HAP-1 (cell line): ENCODE measurements around the gene SLC26A1.

Source experiments
- DNase-seq, 2 experiments: peaks; one replicate each; pipeline ENCODE4 v3.0.0-alpha.2; 2016 to 2020; ENCODE audit warnings: low spot score in 2 of 2
- H3K27me3 ChIP-seq: fragments of 250-450 bp; sonication (Bioruptor Pico); 2 replicates; pipeline ENCODE4 v1.5.1; 2020; ENCODE audit warnings: low read depth, mild to moderate bottlenecking, moderate library complexity
- H3K36me3 ChIP-seq: fragments of 250-450 bp; sonication (Bioruptor Pico); replicated peaks from 2 replicates; pipeline ENCODE4 v1.5.1; 2020; ENCODE audit warnings: mild to moderate bottlenecking
- H3K4me1 ChIP-seq: fragments of 250-450 bp; sonication (Bioruptor Pico); 2 replicates; pipeline ENCODE4 v1.5.1; 2020; ENCODE audit warnings: mild to moderate bottlenecking
- H3K4me3 ChIP-seq: fragments of 250-450 bp; sonication (Bioruptor Pico); 2 replicates; pipeline ENCODE4 v1.5.1; 2020; ENCODE audit warnings: mild to moderate bottlenecking, moderate library complexity
- H3K9me3 ChIP-seq: fragments of 250-450 bp; sonication (Bioruptor Pico); 2 replicates; pipeline ENCODE4 v1.5.1; 2020; ENCODE audit warnings: mild to moderate bottlenecking, moderate library complexity
- in situ Hi-C: fragments of 300-500 bp; cut with MboI; formaldehyde crosslinking; loops from 3 replicates; pipeline ENCODE4 v1.14.3; 2020; ENCODE audit warnings: low sequenced_read_pairs, inconsistent platforms, mixed read lengths

The SLC26A1 gene

GRCh38 chr4:1013225-1014073 is 20.2 kb upstream of the SLC26A1 start:
- H3K36me3 ChIP-seq, result peaks cover 10% of the 10 kb centered on the region
- no peak overlapping the region for H3K4me3 ChIP-seq
- H3K9me3 ChIP-seq, result no peaks in the 10 kb centered on the region
- peaks cover 13% of the 10 kb centered on the region for H3K4me1 ChIP-seq
- DNase-seq, result no peak
- peaks cover 9% of the 10 kb centered on the region for H3K27me3 ChIP-seq
- in situ Hi-C loops, result no loop called here

- H3K4me3 ChIP-seq, result peak overlapping the region; percentile 54
- in situ Hi-C loops, result no loop called here
- peak; percentile 9 to 64 for DNase-seq
These were observed 19.0 kb upstream of the SLC26A1 start for GRCh38 chr4:1012034-1012739.

GRCh38 chr4:1011666-1012033 is 18.4 kb upstream of the SLC26A1 start:
- Histone ChIP-seq H3K4me1 (peaks cover 13% of the 10 kb centered on the region), H3K4me3 (no peak overlapping the region), H3K9me3 (0 out of 2 replicates have a peak, but pooled peaks cover 4% of the 10 kb centered on the region), H3K36me3 (peaks cover 10% of the 10 kb centered on the region), H3K27me3 (peaks cover 14% of the 10 kb centered on the region)
- DNase-seq, result no peak
- in situ Hi-C loops, result no loop called here

More at GRCh38 chr4:1012034-1012739, 19.0 kb upstream of the SLC26A1 start:
- H3K4me1 ChIP-seq, result peaks cover 13% of the 10 kb centered on the region
- H3K9me3 ChIP-seq, result no peaks in the 10 kb centered on the region
- H3K36me3 ChIP-seq, result peaks cover 10% of the 10 kb centered on the region
- peaks cover 10% of the 10 kb centered on the region for H3K27me3 ChIP-seq

GRCh38 chr4:1011022-1011665 is 17.9 kb upstream of the SLC26A1 start, which contains the start of gene FGFRL1:
FGFRL1 (plus strand) TSS chr4:1011626; CDS start chr4:1012486, 860 bp downstream.
- peaks cover 19% of the 10 kb centered on the region for H3K27me3 ChIP-seq
- H3K9me3 ChIP-seq, result 0 out of 2 replicates have a peak, but pooled peaks cover 4% of the 10 kb centered on the region
- DNase-seq, result peak; percentile 73 to 98
- H3K4me1 ChIP-seq, result peaks cover 13% of the 10 kb centered on the region
- peaks cover 10% of the 10 kb centered on the region for H3K36me3 ChIP-seq
- in situ Hi-C loops, result no loop called here
- peak within 1 kb of the TSS; percentile 54 for H3K4me3 ChIP-seq

GRCh38 chr4:1010395-1011021 is 17.3 kb upstream of the SLC26A1 start:
- Histone ChIP-seq H3K4me1 (peaks cover 13% of the 10 kb centered on the region), H3K27me3 (peaks cover 19% of the 10 kb centered on the region), H3K4me3 (peak overlapping the region; percentile 38), H3K9me3 (0 out of 2 replicates have a peak, but pooled peaks cover 4% of the 10 kb centered on the region), H3K36me3 (peaks cover 10% of the 10 kb centered on the region)
- in situ Hi-C loops, result no loop called here
- peak in 1 of 2 experiments; percentile 49 for DNase-seq

- H3K4me1 ChIP-seq, result peaks cover 13% of the 10 kb centered on the region
- in situ Hi-C loops, result no loop called here
- peaks cover 10% of the 10 kb centered on the region for H3K36me3 ChIP-seq
- 0 out of 2 replicates have a peak, but pooled peaks cover 4% of the 10 kb centered on the region for H3K9me3 ChIP-seq
- DNase-seq, result peak; percentile 40 to 78
- peaks cover 19% of the 10 kb centered on the region for H3K27me3 ChIP-seq
- peak overlapping the region; percentile 38 for H3K4me3 ChIP-seq
These were observed 16.6 kb upstream of the SLC26A1 start for GRCh38 chr4:1009542-1010394.

GRCh38 chr4:1008840-1009541 is 15.8 kb upstream of the SLC26A1 start:
- in situ Hi-C loops, result no loop called here
- 0 out of 2 replicates have a peak, but pooled peaks cover 4% of the 10 kb centered on the region for H3K9me3 ChIP-seq
- peaks cover 10% of the 10 kb centered on the region for H3K36me3 ChIP-seq
- peak overlapping the region; percentile 34 for H3K4me3 ChIP-seq
- DNase-seq, result no peak
- peaks cover 13% of the 10 kb centered on the region for H3K4me1 ChIP-seq
- H3K27me3 ChIP-seq, result peaks cover 19% of the 10 kb centered on the region

- 0 out of 2 replicates have a peak, but pooled peaks cover 4% of the 10 kb centered on the region for H3K9me3 ChIP-seq
- peaks cover 26% of the 10 kb centered on the region for H3K27me3 ChIP-seq
- H3K36me3 ChIP-seq, result no peaks in the 10 kb centered on the region
- H3K4me3 ChIP-seq, result no peak overlapping the region
- peaks cover 13% of the 10 kb centered on the region for H3K4me1 ChIP-seq
- DNase-seq, result no peak
- in situ Hi-C loops, result no loop called here
These were observed 13.7 kb upstream of the SLC26A1 start for GRCh38 chr4:1006856-1007255.

GRCh38 chr4:1004557-1005485 is 11.6 kb upstream of the SLC26A1 start:
- Histone ChIP-seq H3K36me3 (no peaks in the 10 kb centered on the region), H3K4me1 (0 out of 2 replicates have a peak, but pooled peaks cover 4% of the 10 kb centered on the region), H3K27me3 (peaks cover 24% of the 10 kb centered on the region), H3K9me3 (0 out of 2 replicates have a peak, but pooled peaks cover 4% of the 10 kb centered on the region), H3K4me3 (no peak overlapping the region)
- in situ Hi-C loops, result no loop called here
- DNase-seq, result no peak

- H3K36me3 ChIP-seq, result no peaks in the 10 kb centered on the region
- H3K4me1 ChIP-seq, result 0 out of 2 replicates have a peak, but pooled peaks cover 2% of the 10 kb centered on the region
- 0 out of 2 replicates have a peak, but pooled peaks cover 4% of the 10 kb centered on the region for H3K9me3 ChIP-seq
- H3K27me3 ChIP-seq, result peaks cover 26% of the 10 kb centered on the region
- H3K4me3 ChIP-seq, result no peak overlapping the region
- in situ Hi-C loops, result no loop called here
- no peak for DNase-seq
These were observed 10.8 kb upstream of the SLC26A1 start for GRCh38 chr4:1004071-1004418.

GRCh38 chr4:1003271-1004070 is 10.3 kb upstream of the SLC26A1 start:
- Histone ChIP-seq H3K4me3 (no peak overlapping the region), H3K27me3 (peaks cover 22% of the 10 kb centered on the region)
- in situ Hi-C loops, result no loop called here

More at GRCh38 chr4:1003271-1004070, 10.3 kb upstream of the SLC26A1 start:
- 0 out of 2 replicates have a peak, but pooled peaks cover 4% of the 10 kb centered on the region for H3K9me3 ChIP-seq
- no peaks in the 10 kb centered on the region for H3K36me3 ChIP-seq
- no peaks in the 10 kb centered on the region for H3K4me1 ChIP-seq
- no peak for DNase-seq
